HepG2 (cell line): ENCODE data around the gene GPRIN2. TPM values are rescaled to one million over a fixed set of nuclear protein-coding genes. Genes with fewer than 3 reads are reported as not detected.

ENCODE experiments used
- ATAC-seq: fragments of 200-7000 bp; cut with Tn5 transposase; 3 replicates; pipeline ENCODE4 v1.9.1; 2020; ENCODE audit warnings: mild to moderate bottlenecking, moderate library complexity
- BruUV-seq: library from RNA; stranded (reverse); fragments of 400-500 nt; replicated peaks from 2 replicates; lab custom pipeline; 2021; lab: Mats Ljungman, UMichigan
- CTCF ChIA-PET: fragments of 300-600 bp; formaldehyde crosslinking; extraction: SDS; loops from one replicate; lab custom pipeline; 2021; ENCODE audit warnings: low total read pairs, inconsistent platforms, low intra/inter-chr PET ratio; lab: Yijun Ruan, JAX
- POLR2A ChIA-PET: fragments of 350-600 bp; sonication (Branson Sonifier 250); formaldehyde crosslinking; loops from one replicate; lab custom pipeline; 2020; ENCODE audit warnings: antibody characterized with exemption, inconsistent platforms; lab: Yijun Ruan, JAX
- DNase-seq: peaks from one replicate; pipeline ENCODE4 v3.0.0-alpha.2; 2015; ENCODE audit warnings: low spot score
- FAIRE-seq: peaks from 3 replicates; lab custom pipeline; 2011; peaks lifted over from hg19 to GRCh38; lab: Jason Lieb, UNC
- H2AFZ ChIP-seq: one replicate; pipeline ENCODE4 v1.6.1; 2011; ENCODE audit warnings: low read length, inconsistent platforms
- H3K27ac ChIP-seq: fragments of 300-600 bp; 3 replicates; pipeline ENCODE4 v1.8.0; 2011; ENCODE audit warnings: mixed run types, mild to moderate bottlenecking, mixed read lengths, low read length, inconsistent platforms; ENCODE audit not compliant: insufficient read depth; ENCODE audit errors: extremely low read length
- H3K27me3 ChIP-seq, 2 experiments: fragments of 200-600 bp in 1 of 2; 2 replicates in 1 of 2; 3 replicates in 1 of 2; pipeline versions ENCODE4 v1.6.0 to v1.8.0; 2011; ENCODE audit warnings: low read length in 2 of 2, mild to moderate bottlenecking in 2 of 2, moderate library complexity in 2 of 2, inconsistent platforms in 1 of 2; ENCODE audit not compliant: insufficient read depth in 2 of 2, control insufficient read depth in 1 of 2
- H3K36me3 ChIP-seq, 2 experiments: fragments of 200-600 bp in 1 of 2; replicated peaks in 1 of 2; 2 replicates in 1 of 2; 3 replicates in 1 of 2; pipeline versions ENCODE4 v1.5.1 to v1.8.0; 2011; ENCODE audit warnings: low read length in 2 of 2, inconsistent platforms in 1 of 2; ENCODE audit not compliant: insufficient read depth in 2 of 2, control insufficient read depth in 1 of 2
- H3K4me1 ChIP-seq: 2 replicates; pipeline ENCODE4 v1.5.1; 2012; ENCODE audit warnings: low read length, inconsistent platforms; ENCODE audit not compliant: insufficient read depth
- H3K4me2 ChIP-seq: 2 replicates; pipeline ENCODE4 v1.6.0; 2011; ENCODE audit warnings: low read depth, low read length, inconsistent platforms
- H3K4me3 ChIP-seq, 3 experiments: fragments of 200-600 bp in 1 of 3; sonication (generic), shearing (Covaris generic) in 1 of 3; replicated peaks in 1 of 3; 2 replicates each; pipeline ENCODE4 v1.5.1; 2011 to 2016; ENCODE audit warnings: low read length in 3 of 3, inconsistent platforms in 2 of 3, low read depth in 2 of 3, mild to moderate bottlenecking in 2 of 3, control low read depth in 1 of 3, mixed read lengths in 1 of 3; ENCODE audit not compliant: insufficient read depth in 1 of 3
- H3K79me2 ChIP-seq: one replicate; pipeline ENCODE4 v1.6.1; 2011; ENCODE audit warnings: low read length, inconsistent platforms; ENCODE audit not compliant: insufficient read depth
- H3K9ac ChIP-seq: 2 replicates; pipeline ENCODE4 v1.6.0; 2011; ENCODE audit warnings: mild to moderate bottlenecking, low read depth, low read length, inconsistent platforms; ENCODE audit not compliant: insufficient read depth
- H3K9me3 ChIP-seq: 2 replicates; pipeline ENCODE4 v1.5.1; 2012; ENCODE audit warnings: mild to moderate bottlenecking, low read length
- H4K20me1 ChIP-seq: 2 replicates; pipeline ENCODE4 v1.6.0; 2011; ENCODE audit warnings: inconsistent platforms, mild to moderate bottlenecking, low read length, moderate library complexity; ENCODE audit not compliant: insufficient read depth
- ATM ChIP-seq: fragments of 450-650 bp; IDR thresholded peaks from 2 replicates; pipeline ENCODE4 v1.7.1; 2017; ENCODE audit warnings: mild to moderate bottlenecking, borderline replicate concordance
- CERS6 ChIP-seq: sonication (generic); formaldehyde crosslinking; IDR thresholded peaks from 2 replicates; pipeline ENCODE4 v1.5.0; 2020; ENCODE audit warnings: missing genetic modification reagents
- CHD4 ChIP-seq: fragments of 200-600 bp; sonication (generic); IDR thresholded peaks from 2 replicates; pipeline ENCODE4 v1.7.0; 2017; ENCODE audit warnings: mild to moderate bottlenecking, low read length, borderline replicate concordance
- ERF ChIP-seq: IDR thresholded peaks from 2 replicates; pipeline ENCODE4 v1.6.1; 2018; ENCODE audit warnings: missing biosample characterization, missing genetic modification reagents
- HNF1B ChIP-seq: sonication (generic); formaldehyde crosslinking; IDR thresholded peaks from 2 replicates; pipeline ENCODE4 v1.5.1; 2020; ENCODE audit warnings: mild to moderate bottlenecking, moderate library complexity, missing genetic modification reagents
- HNF4G ChIP-seq, 2 experiments: sonication (generic) in 1 of 2; formaldehyde crosslinking in 1 of 2; IDR thresholded peaks; 2 replicates each; pipeline versions ENCODE4 v1.4.0 to v1.6.1; 2011 to 2020; ENCODE audit warnings: borderline replicate concordance in 2 of 2, low read depth in 2 of 2, mild to moderate bottlenecking in 2 of 2, low read length in 1 of 2, missing genetic modification reagents in 1 of 2, moderate library complexity in 1 of 2
- HOXD1 ChIP-seq: sonication (generic); formaldehyde crosslinking; IDR thresholded peaks from 2 replicates; pipeline ENCODE4 v1.5.0; 2020; ENCODE audit warnings: missing genetic modification reagents
- LRRFIP1 ChIP-seq: sonication (generic); formaldehyde crosslinking; conservative IDR thresholded peaks from 2 replicates; pipeline ENCODE4 v1.4.0; 2020; ENCODE audit warnings: missing genetic modification reagents
- MBNL3 ChIP-seq: fragments of 250-450 bp; sonication (Bioruptor Pico); conservative IDR thresholded peaks from 2 replicates; pipeline ENCODE4 v1.8.0; 2022; ENCODE audit warnings: mild to moderate bottlenecking, inconsistent platforms
- MTA1 ChIP-seq: sonication (generic); formaldehyde crosslinking; IDR thresholded peaks from 2 replicates; pipeline ENCODE4 v1.4.0; 2020; ENCODE audit warnings: missing genetic modification reagents, mild to moderate bottlenecking, borderline replicate concordance
- PHB2 ChIP-seq: fragments of 450-650 bp; IDR thresholded peaks from 2 replicates; pipeline ENCODE4 v1.6.1; 2018; ENCODE audit not compliant: partially characterized antibody
- SMC3 ChIP-seq: IDR thresholded peaks from 2 replicates; pipeline ENCODE4 v1.6.1; 2011; ENCODE audit warnings: low read length, improper control_type of control experiment
- ZFP62 ChIP-seq: sonication (generic); formaldehyde crosslinking; IDR thresholded peaks from 2 replicates; pipeline ENCODE4 v1.4.0; 2020; ENCODE audit warnings: missing genetic modification reagents
- ZNF160 ChIP-seq: sonication (generic); formaldehyde crosslinking; IDR thresholded peaks from 2 replicates; pipeline ENCODE4 v1.8.0; 2022; ENCODE audit warnings: mild to moderate bottlenecking, inconsistent platforms, missing genetic modification reagents
- ZNF224 ChIP-seq: sonication (generic); formaldehyde crosslinking; IDR thresholded peaks from 2 replicates; pipeline ENCODE4 v1.5.0; 2020; ENCODE audit warnings: mild to moderate bottlenecking, missing genetic modification reagents
- ZNF382 ChIP-seq: sonication (generic); formaldehyde crosslinking; IDR thresholded peaks from 2 replicates; pipeline ENCODE4 v1.5.0; 2020; ENCODE audit warnings: missing genetic modification reagents, mild to moderate bottlenecking, borderline replicate concordance
- ZNF558 ChIP-seq: sonication (generic); formaldehyde crosslinking; IDR thresholded peaks from 2 replicates; pipeline ENCODE4 v1.9.0; 2022; ENCODE audit warnings: mild to moderate bottlenecking, missing genetic modification reagents, borderline replicate concordance
- ZNF572 ChIP-seq: sonication (generic); formaldehyde crosslinking; IDR thresholded peaks from 2 replicates; pipeline ENCODE4 v1.5.1; 2020; ENCODE audit warnings: mild to moderate bottlenecking, missing genetic modification reagents
- ZNF841 ChIP-seq: sonication (generic); formaldehyde crosslinking; IDR thresholded peaks from 2 replicates; pipeline ENCODE4 v1.8.1; 2023; ENCODE audit warnings: missing genetic modification reagents, borderline replicate concordance
- WGBS: methylation state at CpG from one replicate; pipeline ENCODE4 v1.1.6; 2017; ENCODE audit warnings: low lambda C conversion rate; 5-methylcytosine and 5-hydroxymethylcytosine counted together
- in situ Hi-C: cut with HindIII; loops from 2 replicates; pipeline ENCODE4 v1.10.0; 2017; ENCODE audit warnings: low pct_unique_long_range_greater_than_20kb; ENCODE audit not compliant: extremely low pct_ligation_motif_present
- intact Hi-C: fragments of 100-400 bp; cut with micrococcal nuclease; formaldehyde crosslinking; loops from one replicate; pipeline ENCODE4 v1.10.0; 2022; ENCODE audit not compliant: unreplicated experiment
- polyA plus RNA-seq, 8 experiments: library from polyadenylated mRNA; depleted of rRNA in 3 of 8; stranded (reverse) in 7 of 8; unstranded in 1 of 8; fragments of >200 nt; fragmentation: Illumina TruSeq in 4 of 8; extraction: Trizol in 4 of 8; gene quantifications; 2 replicates each; pipeline versions ENCODE4 v1.2.1 to v1.2.3, GENCODE V29; 2011 to 2016; ENCODE audit warnings: low read depth in 4 of 8, missing spikeins in 1 of 8, mixed read lengths in 1 of 8; ENCODE audit not compliant: insufficient read depth in 1 of 8
- total RNA-seq, 5 experiments: library from RNA; depleted of rRNA; stranded (reverse); fragments of >200 nt; fragmentation: Illumina TruSeq; extraction: Trizol; gene quantifications; 2 replicates each; pipeline ENCODE4 v1.2.3, GENCODE V29; 2016; ENCODE audit warnings: low read depth in 1 of 5

The GPRIN2 gene
- total and polyA plus RNA-seq, 2 of the 13 experiments (the other 11 are each of a cell fraction or from before 2014, with no cell fraction given), result not detected

GRCh38 chr10:46557319-46558121, 1.1 kb upstream of the GPRIN2 start:
- TF ChIP-seq HNF4G (IDR thresholded peaks at IDR 0.05; ENCODE audit: borderline replicate concordance, low read depth, low read length), result no peak
- TF ChIP-seq HNF4G (CRISPR knock-in tag; IDR thresholded peaks at IDR 0.05; ENCODE audit: borderline replicate concordance, low read depth), result no peak
- no peak for TF ChIP-seq PHB2
- no peak for TF ChIP-seq ZNF841 (CRISPR knock-in tag)
- TF ChIP-seq HNF1B (CRISPR knock-in tag), result no peak
- no peak for TF ChIP-seq MTA1 (CRISPR knock-in tag)
- TF ChIP-seq ZFP62, result no peak
- TF ChIP-seq ATM, result no peak
- no peak for TF ChIP-seq HOXD1 (CRISPR knock-in tag)
- TF ChIP-seq ZNF558 (CRISPR knock-in tag), result no peak
- no peak for TF ChIP-seq SMC3
- TF ChIP-seq CHD4, result no peak
- TF ChIP-seq MBNL3 (CRISPR knock-in tag), result no peak
- no peak for TF ChIP-seq ZNF160 (CRISPR knock-in tag)
- no peak for TF ChIP-seq ERF (CRISPR knock-in tag)
- TF ChIP-seq LRRFIP1 (CRISPR knock-in tag), result no peak
- TF ChIP-seq ZNF382 (CRISPR knock-in tag), result no peak
- TF ChIP-seq CERS6 (CRISPR knock-in tag), result no peak
- TF ChIP-seq ZNF572 (CRISPR knock-in tag), result no peak
- TF ChIP-seq ZNF224, result no peak
- TF ChIP-seq, all 625 proteins: peak for 0
- Histone ChIP-seq H3K79me2 (no peaks in the 10 kb centered on the region), H3K27ac (no peak overlapping the region), H3K4me2 (no peak overlapping the region), H3K4me1 (peaks cover 14% of the 10 kb centered on the region), H3K27me3 (peaks cover 11 to 48% of the 10 kb centered on the region in 2 experiments; a peak in 4 of 5 replicates), H3K36me3 (no peaks in the 10 kb centered on the region), H4K20me1 (no peaks in the 10 kb centered on the region; the same call in 1 of the 2 replicates), H3K9ac (no peak overlapping the region), H2AFZ (no peak overlapping the region), H3K4me3 (no peak overlapping the region), H3K9me3 (no peaks in the 10 kb centered on the region)
- in situ Hi-C loops (no loop called here), intact Hi-C loops (no loop called here)
- BruUV-seq, result no TSS peak
- ATAC-seq (peak; percentile 10), FAIRE-seq (no peak), DNase-seq (no peak)
- WGBS, result 80% methylated on average over 29 of the region's 33 CpGs
- CTCF ChIA-PET, result no interaction called here
- POLR2A ChIA-PET, result no interaction called here
